ENCODE measurements around the gene ISLR2.

ISLR2 gene

GRCh38 chr15:74129586-74130154, 716 bp upstream of the ISLR2 start:
- DNase-seq (ENCODE audit: low spot score): no peak

GRCh38 chr15:74130849-74131627, 652 bp downstream of the ISLR2 start:
- no peak for DNase-seq (ENCODE audit: low spot score)

GRCh38 chr15:74131628-74132413, 1.4 kb downstream of the ISLR2 start:
- no peak for DNase-seq (ENCODE audit: low spot score)

GRCh38 chr15:74132681-74133651, 2.6 kb downstream of the ISLR2 start:
- no peak for DNase-seq (ENCODE audit: low spot score)

GRCh38 chr15:74133694-74134386, 3.5 kb downstream of the ISLR2 start:
- no peak for DNase-seq (ENCODE audit: low spot score)

GRCh38 chr15:74134387-74135027, 4.1 kb downstream of the ISLR2 start:
- peak; percentile 35 for DNase-seq (ENCODE audit: low spot score)

- DNase-seq (ENCODE audit: low spot score): no peak
Measured at GRCh38 chr15:74135041-74135565, 4.7 kb downstream of the ISLR2 start.

GRCh38 chr15:74136540-74136813, 6.1 kb downstream of the ISLR2 start:
- DNase-seq (ENCODE audit: low spot score): no peak

GRCh38 chr15:74136814-74137536, 6.6 kb downstream of the ISLR2 start:
- no peak for DNase-seq (ENCODE audit: low spot score)

- DNase-seq (ENCODE audit: low spot score): no peak
Measured at GRCh38 chr15:74137537-74137894, 7.1 kb downstream of the ISLR2 start.

GRCh38 chr15:74138642-74139041, 8.3 kb downstream of the ISLR2 start:
- DNase-seq (ENCODE audit: low spot score): no peak

GRCh38 chr15:74141591-74141990, 11.2 kb downstream of the ISLR2 start:
- no peak for DNase-seq (ENCODE audit: low spot score)

- DNase-seq (ENCODE audit: low spot score): no peak
Measured at GRCh38 chr15:74144153-74144775, 13.9 kb downstream of the ISLR2 start.

GRCh38 chr15:74146277-74146800, 16.0 kb downstream of the ISLR2 start:
- no peak for DNase-seq (ENCODE audit: low spot score)

GRCh38 chr15:74147051-74147450, 16.7 kb downstream of the ISLR2 start:
- DNase-seq (ENCODE audit: low spot score): no peak

- no peak for DNase-seq (ENCODE audit: low spot score)
Measured at GRCh38 chr15:74155766-74156417, 25.5 kb downstream of the ISLR2 start.

- DNase-seq (ENCODE audit: low spot score): no peak
Measured at GRCh38 chr15:74156678-74157411, 26.5 kb downstream of the ISLR2 start.
